Vagina (tissue), 2 donors: ENCODE results near the gene ABCD2.
"Not testable (repeated sequence)": the region's sequence is repeated elsewhere in the genome, so short reads cannot be mapped to it uniquely, and the experiment has no call there.

ENCODE experiments used
- POLR2A ChIP-seq, 2 donors: fragments of 450-650 bp; IDR thresholded peaks; one replicate each; pipeline ENCODE4 v1.6.1; 2017; ENCODE audit warnings: antibody characterized with exemption in 2 of 2, mild to moderate bottlenecking in 2 of 2, moderate library complexity in 2 of 2
- POLR2AphosphoS5 ChIP-seq, 2 donors: sonication (generic); formaldehyde crosslinking; IDR thresholded peaks; one replicate each; pipeline ENCODE4 v1.9.0; 2017; ENCODE audit warnings: antibody characterized with exemption in 2 of 2, mild to moderate bottlenecking in 2 of 2, low read depth in 1 of 2; ENCODE audit not compliant: insufficient read depth in 1 of 2
- TF ChIP-seq, protein P1 (sequence below), 3 experiments: fragments of 450-650 bp in 2 of 3; fragments of 200-600 bp in 1 of 3; sonication (generic) in 1 of 3; IDR thresholded peaks; one replicate each; pipeline ENCODE4 v1.5.1; 2017 to 2019; ENCODE audit warnings: antibody characterized with exemption in 3 of 3, mild to moderate bottlenecking in 2 of 3, moderate library complexity in 2 of 3

DNA sequence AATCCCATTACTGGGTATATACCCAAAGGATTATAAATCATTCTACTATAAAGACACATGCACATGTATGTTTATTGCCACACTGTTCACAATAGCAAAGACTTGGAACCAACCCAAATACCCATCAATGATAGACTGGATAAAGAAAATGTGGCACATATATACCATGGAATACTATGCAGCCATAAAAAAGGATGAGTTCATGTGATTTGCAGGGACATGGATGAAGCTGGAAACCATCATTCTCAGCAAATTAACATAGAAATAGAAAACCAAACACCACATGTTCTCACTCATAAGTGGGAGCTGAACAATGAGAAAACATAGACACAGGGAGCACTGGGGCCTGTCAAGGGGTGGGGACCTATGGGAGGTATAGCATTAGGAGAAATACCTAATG lies 97.4 kb downstream of the ABCD2 start:
- not testable (repeated sequence) for TF ChIP-seq POLR2AphosphoS5 (IDR thresholded peaks at IDR 0.05; ENCODE audit: insufficient read depth in 1 of 2, low read depth in 1 of 2); POLR2A (IDR thresholded peaks at IDR 0.05)
- TF ChIP-seq, protein P1, sequence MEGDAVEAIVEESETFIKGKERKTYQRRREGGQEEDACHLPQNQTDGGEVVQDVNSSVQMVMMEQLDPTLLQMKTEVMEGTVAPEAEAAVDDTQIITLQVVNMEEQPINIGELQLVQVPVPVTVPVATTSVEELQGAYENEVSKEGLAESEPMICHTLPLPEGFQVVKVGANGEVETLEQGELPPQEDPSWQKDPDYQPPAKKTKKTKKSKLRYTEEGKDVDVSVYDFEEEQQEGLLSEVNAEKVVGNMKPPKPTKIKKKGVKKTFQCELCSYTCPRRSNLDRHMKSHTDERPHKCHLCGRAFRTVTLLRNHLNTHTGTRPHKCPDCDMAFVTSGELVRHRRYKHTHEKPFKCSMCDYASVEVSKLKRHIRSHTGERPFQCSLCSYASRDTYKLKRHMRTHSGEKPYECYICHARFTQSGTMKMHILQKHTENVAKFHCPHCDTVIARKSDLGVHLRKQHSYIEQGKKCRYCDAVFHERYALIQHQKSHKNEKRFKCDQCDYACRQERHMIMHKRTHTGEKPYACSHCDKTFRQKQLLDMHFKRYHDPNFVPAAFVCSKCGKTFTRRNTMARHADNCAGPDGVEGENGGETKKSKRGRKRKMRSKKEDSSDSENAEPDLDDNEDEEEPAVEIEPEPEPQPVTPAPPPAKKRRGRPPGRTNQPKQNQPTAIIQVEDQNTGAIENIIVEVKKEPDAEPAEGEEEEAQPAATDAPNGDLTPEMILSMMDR (IDR thresholded peaks at IDR 0.05), result not testable (repeated sequence)
